HG03565 (cell line): ENCODE data around the gene EIF5A.
A peak's percentile ranks its signal among the peaks of the same experiment; 100 is the strongest.
"Not testable (repeated sequence)": the region's sequence is repeated elsewhere in the genome, so short reads cannot be mapped to it uniquely, and the experiment has no call there.

Source experiments
- ATAC-seq: cut with Tn5 transposase; IDR thresholded peaks from one replicate; pipeline ENCODE4 v1.9.1; 2021; ENCODE audit warnings: mild to moderate bottlenecking, moderate library complexity; ENCODE audit not compliant: unreplicated experiment

EIF5A gene

DNA sequence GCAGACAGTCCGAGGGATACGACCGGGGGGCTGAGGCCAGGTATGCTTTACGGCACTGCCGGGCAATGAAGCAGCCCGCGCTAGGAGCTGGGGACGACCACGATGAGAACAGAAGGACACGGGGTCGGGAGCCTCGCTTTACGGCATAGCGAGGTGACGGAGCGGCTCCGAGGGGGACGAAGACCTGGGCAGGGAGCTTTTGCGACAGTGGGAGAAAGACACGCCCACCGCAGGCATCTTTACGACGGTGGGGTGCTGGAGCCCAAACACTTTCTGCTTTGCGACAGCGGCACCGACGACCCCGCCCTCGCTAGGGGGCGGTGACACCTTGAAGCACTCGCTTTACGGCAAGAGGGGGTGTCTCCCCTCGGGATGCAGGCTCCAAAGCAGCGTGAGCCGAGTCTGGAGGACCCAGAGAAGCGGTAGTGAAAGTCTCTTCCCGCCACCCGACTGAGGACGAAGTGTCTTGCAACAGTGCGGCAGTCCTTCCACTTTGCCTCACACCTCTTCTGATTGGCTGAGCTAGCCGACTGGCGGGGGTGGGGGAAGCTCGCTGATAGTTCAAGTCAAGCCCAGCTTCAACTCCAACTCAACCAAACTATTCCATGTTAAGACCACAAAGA lies 22.1 kb downstream of the EIF5A start:
- peak; percentile 67 for ATAC-seq

DNA sequence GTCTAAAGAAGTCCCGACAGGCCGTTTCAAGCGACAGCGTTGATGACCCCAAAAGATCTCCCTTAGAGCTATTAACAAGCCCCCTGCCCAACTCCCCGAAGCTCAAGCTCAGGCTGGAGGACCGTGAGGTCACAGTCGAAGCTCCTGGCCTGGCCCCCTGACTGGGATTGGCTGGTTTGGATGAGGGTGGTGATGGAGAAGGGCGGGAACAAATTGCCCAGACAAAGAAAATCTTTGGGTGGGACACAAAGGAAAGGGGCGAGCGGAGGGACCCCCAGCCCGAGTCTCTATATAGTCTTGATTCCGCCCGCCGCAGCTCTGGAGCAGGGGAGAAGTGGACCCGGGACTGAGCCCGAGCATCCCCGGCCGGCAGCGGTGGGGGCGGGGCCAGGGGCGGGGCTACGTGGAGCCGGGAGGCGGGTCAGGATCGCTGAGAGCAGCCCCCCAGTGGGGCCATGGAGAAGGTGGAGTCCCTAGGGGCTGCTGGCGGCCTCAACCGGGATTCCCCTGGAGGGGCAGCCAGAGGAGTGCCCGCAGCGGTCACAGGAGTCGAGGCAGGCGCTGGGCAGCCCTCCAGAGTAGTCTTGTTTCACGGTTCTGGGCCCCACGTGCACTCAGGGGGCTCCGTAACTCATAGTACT lies 22.7 kb downstream of the EIF5A start:
- peak; percentile 3 for ATAC-seq

DNA sequence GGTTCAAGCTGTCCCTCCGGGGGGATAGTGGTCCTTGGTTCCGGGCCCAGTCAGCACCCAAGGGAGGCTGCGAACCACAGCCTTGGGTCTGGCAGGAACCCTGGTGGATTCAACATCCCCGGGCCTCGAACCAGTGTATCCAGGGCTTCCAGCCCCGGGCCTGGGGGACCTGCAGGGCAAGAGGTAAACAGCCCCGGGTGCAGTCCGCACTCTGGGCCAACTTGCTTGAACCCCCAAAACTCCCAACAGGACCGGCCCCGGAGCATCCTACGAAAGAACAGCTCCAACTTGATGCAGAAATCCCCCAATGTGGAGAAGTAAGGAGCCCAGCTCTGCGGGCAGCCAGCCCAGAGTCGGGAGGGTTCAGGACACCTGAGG lies 23.2 kb downstream of the EIF5A start:
- no peak for ATAC-seq

GRCh38 chr17:7332111-7332510 lies 24.7 kb downstream of the EIF5A start:
- ATAC-seq = no peak

DNA sequence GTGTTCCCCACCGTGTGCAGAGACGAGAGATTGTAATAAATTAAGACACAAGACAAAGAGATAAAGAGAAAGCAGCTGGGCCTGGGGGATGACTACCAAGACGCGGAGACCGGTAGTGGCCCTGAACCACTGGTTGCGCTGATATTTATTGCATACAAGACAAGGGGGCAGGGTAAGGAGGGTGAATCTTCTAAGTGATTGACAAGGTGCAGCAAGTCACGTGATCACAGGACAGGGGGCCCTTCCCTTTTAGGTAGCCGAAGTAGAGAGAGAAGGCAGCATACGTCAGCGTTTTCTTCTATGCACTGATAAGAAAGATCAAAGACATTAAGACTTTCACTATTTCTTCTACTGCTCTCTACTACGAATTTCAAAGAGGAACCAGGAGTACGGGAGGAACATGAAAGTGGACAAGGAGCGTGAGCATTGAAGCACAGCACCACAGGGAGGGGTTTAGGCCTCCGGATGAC lies 25.2 kb downstream of the EIF5A start:
- ATAC-seq = not testable (repeated sequence)

DNA sequence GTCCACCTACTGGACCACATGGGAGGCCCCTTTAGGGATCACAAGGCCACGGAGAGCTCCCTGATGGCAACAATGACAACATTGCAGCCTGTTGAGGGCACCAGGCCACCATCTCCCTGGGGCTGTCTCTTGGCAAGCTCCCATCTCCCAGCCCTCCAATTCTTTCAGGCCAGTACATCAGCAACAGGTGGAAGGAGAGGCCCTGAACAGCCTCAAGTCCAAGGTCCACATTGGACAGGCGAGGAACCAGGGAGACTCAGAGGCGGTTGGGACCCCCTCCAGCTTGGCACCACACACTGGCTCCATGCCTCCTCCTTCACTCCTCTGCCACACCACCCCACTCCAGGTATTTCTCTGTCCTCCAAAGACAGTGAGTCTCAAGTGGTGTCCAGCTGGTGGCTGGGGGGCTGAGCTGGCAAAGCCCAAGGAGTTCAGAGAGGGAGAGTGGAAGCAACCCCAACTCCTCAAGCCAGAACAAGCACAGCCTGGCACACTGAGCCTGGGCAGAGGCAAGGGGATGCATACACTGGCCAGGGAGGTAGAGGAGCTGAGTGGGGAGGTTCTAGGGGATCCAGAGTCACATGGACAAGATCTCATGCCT lies 27.6 kb downstream of the EIF5A start:
- ATAC-seq = no peak

GRCh38 chr17:7335765-7336164 lies 28.3 kb downstream of the EIF5A start:
- not testable (repeated sequence) for ATAC-seq

DNA sequence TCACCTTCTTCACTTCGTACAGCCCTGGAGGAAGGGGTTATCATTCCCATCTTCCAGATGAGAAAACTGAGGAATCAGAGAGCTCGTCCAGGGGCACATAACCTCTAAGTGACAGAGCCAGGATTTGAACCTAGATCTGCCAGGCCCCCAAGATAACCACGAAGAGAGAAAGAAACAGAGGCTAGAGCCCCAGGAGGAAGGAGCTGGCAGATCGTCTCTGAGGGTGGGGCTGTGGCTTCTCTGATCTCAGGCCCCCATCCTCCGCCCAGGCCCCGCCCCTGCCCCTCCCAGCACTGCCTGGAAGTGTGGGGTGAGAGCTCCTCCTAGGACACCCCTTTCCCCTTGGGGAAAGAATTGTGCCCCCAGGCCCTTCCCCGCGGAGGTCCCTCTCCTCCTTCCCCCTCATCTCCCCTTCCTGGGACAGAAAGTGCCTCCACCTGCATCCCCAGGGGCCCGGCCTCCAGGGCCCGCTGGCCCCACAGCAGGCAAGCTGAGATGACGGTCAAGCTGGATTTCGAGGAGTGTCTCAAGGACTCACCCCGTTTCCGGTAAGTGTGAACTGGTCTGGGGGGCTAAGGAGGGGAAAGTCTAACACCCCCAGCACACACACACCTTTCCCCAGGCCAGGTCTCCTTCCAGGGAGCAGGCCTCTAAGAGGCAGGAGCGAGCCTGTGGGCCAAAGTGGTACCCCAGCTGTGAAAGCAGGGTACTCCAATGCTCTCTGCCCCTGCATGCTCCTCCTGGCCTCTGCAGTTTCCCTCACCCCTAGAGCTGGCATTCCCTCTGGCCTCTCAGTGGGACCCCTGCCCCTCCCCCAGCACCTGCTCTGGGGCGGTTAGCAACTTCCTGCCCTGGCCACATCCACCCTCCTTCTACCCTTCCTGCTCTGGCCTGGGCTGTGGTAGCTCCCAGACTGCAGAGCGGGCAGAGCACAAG lies 29.1 kb downstream of the EIF5A start, which contains the start of gene ACAP1:
Gene ACAP1, plus strand, starts transcription at position 290 of the 936 bp plus-strand sequence. Its CDS starts 206 bp downstream, at position 496.
- ATAC-seq = no peak

DNA sequence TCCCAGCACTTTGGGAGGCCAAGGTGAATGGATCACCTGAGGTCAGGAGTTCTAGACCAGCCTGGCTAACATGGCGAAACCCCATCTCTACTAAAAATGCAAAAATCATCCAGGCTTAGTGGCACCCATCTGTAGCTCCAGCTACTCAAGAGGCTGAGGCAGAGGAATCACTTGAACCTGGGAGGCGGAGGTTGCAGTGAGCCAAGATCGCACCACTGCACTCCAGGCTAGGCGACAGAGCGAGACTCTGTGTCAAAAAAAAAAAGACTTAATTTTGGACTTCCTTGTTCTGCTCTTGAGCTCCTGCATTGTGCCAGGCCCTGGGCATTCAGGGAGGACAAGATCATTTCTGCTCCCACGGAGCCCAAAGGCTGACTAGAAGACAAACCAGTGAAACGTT lies 30.2 kb downstream of the EIF5A start:
- ATAC-seq = not testable (repeated sequence)

DNA sequence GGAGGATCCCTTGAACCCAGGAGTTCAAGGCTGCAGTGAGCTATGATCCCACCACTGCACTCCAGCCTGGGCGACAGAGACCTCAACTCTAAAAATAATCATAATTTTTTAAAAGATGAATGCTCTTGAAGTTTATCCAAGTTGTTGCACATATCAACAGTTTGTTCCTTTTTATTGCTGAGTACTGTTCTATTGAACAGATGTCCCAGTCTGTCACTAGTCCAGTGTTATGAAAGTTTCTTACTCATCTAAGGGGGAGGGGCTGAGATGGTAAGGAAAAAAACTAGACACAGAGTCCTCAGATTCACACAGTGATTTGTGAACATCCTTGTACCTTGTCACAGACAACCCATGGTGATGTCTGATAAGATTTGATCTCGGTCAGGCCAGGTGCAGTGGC lies 32.8 kb downstream of the EIF5A start:
- no peak for ATAC-seq

- no peak for ATAC-seq
These were observed 34.4 kb downstream of the EIF5A start for GRCh38 chr17:7341842-7342241.

DNA sequence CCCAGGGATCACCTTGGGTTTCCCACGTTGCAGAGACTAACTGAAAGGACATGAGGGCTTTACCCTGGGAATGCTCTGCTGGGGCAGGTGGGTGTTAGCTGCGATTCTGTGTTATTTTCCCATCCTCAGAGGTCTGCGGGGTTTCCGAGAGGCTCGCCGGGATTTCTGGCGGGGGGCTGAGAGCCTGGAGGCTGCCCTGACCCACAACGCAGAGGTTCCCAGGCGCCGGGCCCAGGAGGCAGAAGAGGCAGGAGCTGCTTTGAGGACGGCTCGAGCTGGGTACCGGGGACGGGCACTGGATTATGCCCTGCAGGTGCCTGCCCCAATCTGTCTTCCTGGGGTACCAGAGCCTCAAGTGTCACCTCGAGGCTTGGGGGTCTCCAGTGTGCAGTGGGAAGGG lies 35.8 kb downstream of the EIF5A start:
- ATAC-seq = no peak

- ATAC-seq = no peak
These were observed 39.6 kb downstream of the EIF5A start for GRCh38 chr17:7346761-7347614.

- ATAC-seq = no peak
These were observed 40.4 kb downstream of the EIF5A start for GRCh38 chr17:7347630-7348477.

DNA sequence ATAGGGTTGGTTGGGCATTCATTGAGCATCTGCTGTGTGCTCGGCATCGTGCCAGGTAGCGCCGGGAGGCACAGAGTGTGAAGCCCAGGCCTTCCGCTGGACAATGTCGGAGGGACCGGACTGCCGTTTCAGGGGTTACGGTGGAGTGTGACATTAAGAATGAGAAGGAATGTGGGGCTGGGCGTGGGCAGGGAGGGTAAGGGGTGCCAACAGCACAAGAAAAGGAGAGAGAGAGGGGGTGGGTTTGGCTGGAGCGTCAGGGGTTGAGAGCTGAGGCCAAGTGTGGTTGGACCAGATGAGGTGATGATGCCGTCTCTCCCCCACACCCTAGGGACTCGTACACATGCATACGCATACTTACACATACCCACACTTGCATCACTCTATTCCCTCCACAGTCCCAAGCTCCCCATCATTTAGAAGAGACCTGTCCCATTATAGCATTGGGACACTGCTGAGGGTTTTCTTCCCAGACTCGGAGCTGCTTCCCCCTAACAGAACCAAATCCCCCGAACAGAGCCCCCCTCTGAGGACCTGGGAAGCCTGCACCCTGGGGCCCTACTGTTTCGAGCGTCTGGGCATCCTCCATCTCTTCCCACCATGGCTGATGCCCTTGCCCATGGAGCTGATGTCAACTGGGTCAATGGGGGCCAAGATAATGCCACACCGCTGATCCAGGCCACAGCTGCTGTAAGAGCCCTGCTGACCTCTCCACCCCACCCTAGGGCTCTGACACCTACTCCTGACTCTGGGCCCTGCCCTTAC lies 41.2 kb downstream of the EIF5A start:
- ATAC-seq = no peak

GRCh38 chr17:7351665-7352502 lies 44.5 kb downstream of the EIF5A start, which contains the start of gene KCTD11:
TSS of gene KCTD11 (plus strand) at chr17:7352162.
- peak; percentile 51 for ATAC-seq

DNA sequence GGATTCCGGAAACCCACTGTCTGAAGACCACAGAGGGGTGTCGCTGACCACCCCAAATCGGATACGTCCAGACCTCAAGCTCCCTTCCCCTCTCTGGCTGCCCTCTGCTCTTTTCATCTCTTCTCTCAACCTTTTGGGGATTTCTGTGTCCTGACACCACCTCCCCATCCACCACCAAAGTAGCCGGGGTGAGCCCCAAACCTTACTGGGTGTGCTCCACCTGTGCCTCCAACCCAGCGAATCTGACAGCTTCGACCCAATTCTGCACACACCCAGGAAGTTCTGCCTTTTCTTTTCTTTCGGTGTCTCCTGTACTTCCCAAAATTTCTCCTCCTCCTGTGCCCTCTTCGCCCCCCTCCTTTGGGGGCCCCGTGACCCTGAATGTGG lies 45.1 kb downstream of the EIF5A start:
- no peak for ATAC-seq
